ENCODE measurements around the gene CDKN2B-AS1.
"Not testable (repeated sequence)": the region's sequence is repeated elsewhere in the genome, so short reads cannot be mapped to it uniquely, and the experiment has no call there.

The CDKN2B-AS1 gene

DNA sequence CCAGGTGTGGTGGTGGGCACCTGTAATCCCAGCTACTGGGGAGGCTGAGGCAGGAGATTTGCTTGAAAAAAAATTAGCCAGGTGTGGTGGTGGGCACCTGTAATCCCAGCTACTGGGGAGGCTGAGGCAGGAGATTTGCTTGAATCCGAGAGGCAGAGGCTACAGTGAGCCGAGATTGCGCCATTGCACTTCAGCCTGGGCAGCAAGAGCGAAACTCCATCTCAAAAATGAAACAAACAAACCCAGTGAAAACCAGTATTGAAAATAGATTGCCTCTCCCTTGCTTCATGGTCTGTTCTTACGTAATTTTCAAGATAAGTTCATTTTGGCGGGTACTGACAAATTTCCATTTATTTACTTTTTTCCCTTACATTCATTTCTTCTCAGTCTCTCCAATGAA lies 63.4 kb downstream of the CDKN2B-AS1 start:
- H3K79me1 ChIP-seq (ENCODE audit: low read length); H4K91ac ChIP-seq (ENCODE audit: low read depth, low read length); H4K8ac ChIP-seq (ENCODE audit: low read depth, low read length); H3K27me3 ChIP-seq (ENCODE audit: insufficient read depth, low read length); H3K27ac ChIP-seq (ENCODE audit: low read depth, low read length); H2BK12ac ChIP-seq (ENCODE audit: low read length); DNase-seq; H3K4me1 ChIP-seq (ENCODE audit: control insufficient read depth in 1 of 2, insufficient read depth in 2 of 2, low read length in 2 of 2); H2BK120ac ChIP-seq (ENCODE audit: insufficient read depth, low read length, poor library complexity); H3K79me2 ChIP-seq (ENCODE audit: control insufficient read depth, insufficient read depth, low read length, poor library complexity); H3K4me2 ChIP-seq (ENCODE audit: low read length); H2BK5ac ChIP-seq (ENCODE audit: low read depth, low read length, poor library complexity); H3K36me3 ChIP-seq (ENCODE audit: control insufficient read depth in 1 of 2, insufficient read depth in 2 of 2, low read length in 2 of 2); H3K23ac ChIP-seq (ENCODE audit: low read length); H4K12ac ChIP-seq (ENCODE audit: low read depth, low read length); H3K14ac ChIP-seq (ENCODE audit: low read length); H3K9ac ChIP-seq (ENCODE audit: low read length); H2AK5ac ChIP-seq (ENCODE audit: low read length); H2AFZ ChIP-seq (ENCODE audit: insufficient read depth, low read length, poor library complexity); H3K18ac ChIP-seq (ENCODE audit: low read length); H3K9me3 ChIP-seq (ENCODE audit: insufficient read depth, low read depth, low read length); H3K4ac ChIP-seq (ENCODE audit: low read depth, low read length); H3K4me3 ChIP-seq (ENCODE audit: low read depth, low read length): not testable (repeated sequence)
- WGBS (ENCODE audit: extremely low coverage, insufficient coverage, insufficient read length), result no CpG with 5 or more reads among the region's 6 CpGs

DNA sequence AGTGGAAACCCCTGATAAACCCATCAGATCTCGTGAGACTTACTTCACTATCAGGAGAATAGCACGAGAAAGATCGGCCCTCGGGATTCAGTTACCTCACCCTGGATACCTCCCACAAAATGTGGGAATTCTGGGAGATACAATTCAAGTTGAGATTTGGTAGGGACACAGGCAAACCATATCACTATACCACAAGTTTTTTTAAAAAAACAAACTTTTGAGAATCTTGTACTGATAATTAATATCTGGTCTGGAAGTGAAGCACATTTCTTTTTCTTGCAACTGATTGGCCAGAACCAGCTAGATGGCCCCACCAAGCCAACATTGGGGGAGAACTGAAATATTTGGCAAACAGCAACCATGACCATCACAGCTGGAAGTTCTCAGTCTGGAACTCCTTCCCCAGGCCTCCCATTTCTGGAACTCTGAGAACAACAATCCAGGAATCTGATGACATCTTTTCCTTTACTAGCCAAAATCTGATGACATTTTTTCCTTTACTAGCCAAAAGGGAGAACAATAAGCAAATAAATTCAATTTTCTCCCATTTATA lies 66.3 kb downstream of the CDKN2B-AS1 start:
- peak overlapping the region; percentile 28 for H4K8ac ChIP-seq (ENCODE audit: low read depth, low read length)
- no peak for DNase-seq
- no peak overlapping the region for H4K91ac ChIP-seq (ENCODE audit: low read depth, low read length)
- WGBS (ENCODE audit: extremely low coverage, insufficient coverage, insufficient read length), result no CpG with 5 or more reads among the region's 4 CpGs
- no peak overlapping the region for H3K18ac ChIP-seq (ENCODE audit: low read length)
- H2BK12ac ChIP-seq (ENCODE audit: low read length), result no peak overlapping the region
- H4K12ac ChIP-seq (ENCODE audit: low read depth, low read length), result no peak overlapping the region
- H3K79me1 ChIP-seq (ENCODE audit: low read length), result no peaks in the 10 kb centered on the region
- no peak overlapping the region for H3K4ac ChIP-seq (ENCODE audit: low read depth, low read length)
- H3K36me3 ChIP-seq (ENCODE audit: control insufficient read depth in 1 of 2, insufficient read depth in 2 of 2, low read length in 2 of 2), result no peaks in the 10 kb centered on the region
- no peaks in the 10 kb centered on the region for H3K9me3 ChIP-seq (ENCODE audit: insufficient read depth, low read depth, low read length)
- H3K23ac ChIP-seq (ENCODE audit: low read length), result no peak overlapping the region
- no peak overlapping the region for H2AK5ac ChIP-seq (ENCODE audit: low read length)
- H3K27ac ChIP-seq (ENCODE audit: low read depth, low read length), result no peak overlapping the region
- no peak overlapping the region for H3K9ac ChIP-seq (ENCODE audit: low read length)
- no peak overlapping the region for H2AFZ ChIP-seq (ENCODE audit: insufficient read depth, low read length, poor library complexity)
- no peak overlapping the region for H3K4me3 ChIP-seq (ENCODE audit: low read depth, low read length)
- H3K27me3 ChIP-seq (ENCODE audit: insufficient read depth, low read length), result no peaks in the 10 kb centered on the region
- H3K14ac ChIP-seq (ENCODE audit: low read length), result no peak overlapping the region
- no peaks in the 10 kb centered on the region for H3K79me2 ChIP-seq (ENCODE audit: control insufficient read depth, insufficient read depth, low read length, poor library complexity)
- H3K4me2 ChIP-seq (ENCODE audit: low read length), result no peak overlapping the region
- H2BK5ac ChIP-seq (ENCODE audit: low read depth, low read length, poor library complexity), result no peak overlapping the region
- no peaks in the 10 kb centered on the region for H3K4me1 ChIP-seq (ENCODE audit: control insufficient read depth in 1 of 2, insufficient read depth in 2 of 2, low read length in 2 of 2)
- no peak overlapping the region for H2BK120ac ChIP-seq (ENCODE audit: insufficient read depth, low read length, poor library complexity)

DNA sequence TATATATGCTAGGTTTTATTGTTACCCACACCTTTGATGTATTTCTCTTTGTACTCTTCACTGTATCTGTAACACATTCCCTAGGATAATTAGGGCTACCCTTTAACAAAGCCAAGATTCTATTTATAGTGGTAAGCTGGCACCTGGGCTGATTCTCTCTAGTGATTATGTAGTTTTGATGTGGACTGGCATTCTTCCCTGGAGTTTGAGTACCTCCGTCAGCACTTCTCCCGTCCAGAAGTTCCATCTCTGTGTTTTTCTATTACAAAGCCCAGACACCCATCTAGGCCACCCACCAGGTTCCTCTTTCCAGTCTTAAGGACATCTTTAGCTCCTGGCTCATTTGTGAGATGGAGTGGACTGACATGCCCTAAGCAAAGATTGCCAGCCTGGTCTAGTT lies 70.4 kb downstream of the CDKN2B-AS1 start:
- no peak overlapping the region for H3K4ac ChIP-seq (ENCODE audit: low read depth, low read length)
- no peaks in the 10 kb centered on the region for H3K79me2 ChIP-seq (ENCODE audit: control insufficient read depth, insufficient read depth, low read length, poor library complexity)
- H3K14ac ChIP-seq (ENCODE audit: low read length), result no peak overlapping the region
- no peak overlapping the region for H3K4me3 ChIP-seq (ENCODE audit: low read depth, low read length)
- H2BK120ac ChIP-seq (ENCODE audit: insufficient read depth, low read length, poor library complexity), result no peak overlapping the region
- H3K18ac ChIP-seq (ENCODE audit: low read length), result no peak overlapping the region
- H3K4me2 ChIP-seq (ENCODE audit: low read length), result no peak overlapping the region
- DNase-seq, result no peak
- H3K27me3 ChIP-seq (ENCODE audit: insufficient read depth, low read length), result no peaks in the 10 kb centered on the region
- H2AK5ac ChIP-seq (ENCODE audit: low read length), result no peak overlapping the region
- no peak overlapping the region for H3K27ac ChIP-seq (ENCODE audit: low read depth, low read length)
- no peaks in the 10 kb centered on the region for H3K9me3 ChIP-seq (ENCODE audit: insufficient read depth, low read depth, low read length)
- H3K23ac ChIP-seq (ENCODE audit: low read length), result no peak overlapping the region
- WGBS (ENCODE audit: extremely low coverage, insufficient coverage, insufficient read length), result no CpG with 5 or more reads among the region's 2 CpGs
- no peak overlapping the region for H3K9ac ChIP-seq (ENCODE audit: low read length)
- H4K12ac ChIP-seq (ENCODE audit: low read depth, low read length), result no peak overlapping the region
- peak overlapping the region; percentile 32 for H4K91ac ChIP-seq (ENCODE audit: low read depth, low read length)
- no peaks in the 10 kb centered on the region for H3K79me1 ChIP-seq (ENCODE audit: low read length)
- peak overlapping the region; percentile 28 for H2AFZ ChIP-seq (ENCODE audit: insufficient read depth, low read length, poor library complexity)
- no peaks in the 10 kb centered on the region for H3K36me3 ChIP-seq (ENCODE audit: control insufficient read depth in 1 of 2, insufficient read depth in 2 of 2, low read length in 2 of 2)
- H2BK12ac ChIP-seq (ENCODE audit: low read length), result no peak overlapping the region
- no peaks in the 10 kb centered on the region for H3K4me1 ChIP-seq (ENCODE audit: control insufficient read depth in 1 of 2, insufficient read depth in 2 of 2, low read length in 2 of 2)
- H2BK5ac ChIP-seq (ENCODE audit: low read depth, low read length, poor library complexity), result no peak overlapping the region
- H4K8ac ChIP-seq (ENCODE audit: low read depth, low read length), result no peak overlapping the region

GRCh38 chr9:22065431-22066200 lies 71.0 kb downstream of the CDKN2B-AS1 start:
- H3K4ac ChIP-seq (ENCODE audit: low read depth, low read length), result no peak overlapping the region
- H3K4me2 ChIP-seq (ENCODE audit: low read length), result no peak overlapping the region
- H2AK5ac ChIP-seq (ENCODE audit: low read length), result no peak overlapping the region
- no peaks in the 10 kb centered on the region for H3K27me3 ChIP-seq (ENCODE audit: insufficient read depth, low read length)
- H2BK12ac ChIP-seq (ENCODE audit: low read length), result no peak overlapping the region
- no peaks in the 10 kb centered on the region for H3K36me3 ChIP-seq (ENCODE audit: control insufficient read depth in 1 of 2, insufficient read depth in 2 of 2, low read length in 2 of 2)
- no peak overlapping the region for H2AFZ ChIP-seq (ENCODE audit: insufficient read depth, low read length, poor library complexity)
- H3K18ac ChIP-seq (ENCODE audit: low read length), result no peak overlapping the region
- no peak overlapping the region for H4K8ac ChIP-seq (ENCODE audit: low read depth, low read length)
- no peak for DNase-seq
- no peak overlapping the region for H3K14ac ChIP-seq (ENCODE audit: low read length)
- H3K9me3 ChIP-seq (ENCODE audit: insufficient read depth, low read depth, low read length), result no peaks in the 10 kb centered on the region
- no peaks in the 10 kb centered on the region for H3K79me1 ChIP-seq (ENCODE audit: low read length)
- no peak overlapping the region for H3K23ac ChIP-seq (ENCODE audit: low read length)
- no peaks in the 10 kb centered on the region for H3K79me2 ChIP-seq (ENCODE audit: control insufficient read depth, insufficient read depth, low read length, poor library complexity)
- no peak overlapping the region for H3K4me3 ChIP-seq (ENCODE audit: low read depth, low read length)
- H2BK5ac ChIP-seq (ENCODE audit: low read depth, low read length, poor library complexity), result no peak overlapping the region
- WGBS (ENCODE audit: extremely low coverage, insufficient coverage, insufficient read length), result no CpG with 5 or more reads among the region's 4 CpGs
- H3K4me1 ChIP-seq (ENCODE audit: control insufficient read depth in 1 of 2, insufficient read depth in 2 of 2, low read length in 2 of 2), result no peaks in the 10 kb centered on the region
- H2BK120ac ChIP-seq (ENCODE audit: insufficient read depth, low read length, poor library complexity), result no peak overlapping the region
- H4K91ac ChIP-seq (ENCODE audit: low read depth, low read length), result no peak overlapping the region
- H4K12ac ChIP-seq (ENCODE audit: low read depth, low read length), result no peak overlapping the region
- H3K27ac ChIP-seq (ENCODE audit: low read depth, low read length), result no peak overlapping the region
- no peak overlapping the region for H3K9ac ChIP-seq (ENCODE audit: low read length)

Data from trophoblast cell (in vitro differentiated cells and primary cell).